Jurkat, Clone E6-1 (cell line): ENCODE data around the gene CXCL13.
"Not testable (repeated sequence)": the region's sequence is repeated elsewhere in the genome, so short reads cannot be mapped to it uniquely, and the experiment has no call there.

Source experiments
- DNase-seq: peaks from one replicate; pipeline ENCODE4 v3.0.0-alpha.2; 2011; ENCODE audit warnings: low read depth, low spot score
- H3K4me3 ChIP-seq: 2 replicates; pipeline ENCODE4 v1.5.1; 2011; ENCODE audit warnings: mild to moderate bottlenecking, low read length, control low read depth, moderate library complexity

CXCL13 gene

GRCh38 chr4:77650787-77651186 is 45.2 kb downstream of the CXCL13 start:
- no peak for DNase-seq

GRCh38 chr4:77651820-77652219 is 46.2 kb downstream of the CXCL13 start:
- no peak for DNase-seq
- no peak overlapping the region for H3K4me3 ChIP-seq

More at GRCh38 chr4:77650787-77651186, 45.2 kb downstream of the CXCL13 start:
- no peak overlapping the region for H3K4me3 ChIP-seq

- H3K4me3 ChIP-seq, result no peak overlapping the region
- no peak for DNase-seq
These were observed 46.7 kb downstream of the CXCL13 start for GRCh38 chr4:77652237-77652897.

DNA sequence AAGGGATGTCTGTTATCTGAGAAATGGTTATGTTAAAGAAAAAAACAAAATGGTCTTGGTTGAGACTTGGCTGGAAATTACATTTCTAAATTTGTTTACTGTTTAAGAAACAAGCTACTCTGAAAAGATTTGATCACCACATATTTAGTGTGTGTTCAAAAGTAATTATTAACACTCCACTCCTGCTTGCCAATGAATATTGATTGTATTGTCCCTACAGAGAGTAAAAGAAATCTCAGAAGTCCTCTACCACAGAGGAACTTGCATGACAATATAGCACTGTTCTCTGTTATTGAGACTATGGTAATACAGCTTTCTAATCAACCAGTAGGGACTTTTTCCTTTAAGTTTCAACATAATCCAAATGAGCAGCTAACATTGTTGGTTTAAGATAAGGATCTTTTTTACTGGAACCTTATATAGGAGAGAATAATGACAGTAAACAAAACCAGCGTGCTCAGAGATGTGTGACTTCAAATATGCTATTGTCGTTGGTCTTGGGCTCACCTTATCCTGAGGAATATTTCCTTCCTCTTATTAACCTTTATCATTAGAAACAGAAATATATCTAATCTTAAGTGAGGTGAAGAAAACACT is 47.6 kb downstream of the CXCL13 start:
- DNase-seq, result no peak
- no peak overlapping the region for H3K4me3 ChIP-seq

DNA sequence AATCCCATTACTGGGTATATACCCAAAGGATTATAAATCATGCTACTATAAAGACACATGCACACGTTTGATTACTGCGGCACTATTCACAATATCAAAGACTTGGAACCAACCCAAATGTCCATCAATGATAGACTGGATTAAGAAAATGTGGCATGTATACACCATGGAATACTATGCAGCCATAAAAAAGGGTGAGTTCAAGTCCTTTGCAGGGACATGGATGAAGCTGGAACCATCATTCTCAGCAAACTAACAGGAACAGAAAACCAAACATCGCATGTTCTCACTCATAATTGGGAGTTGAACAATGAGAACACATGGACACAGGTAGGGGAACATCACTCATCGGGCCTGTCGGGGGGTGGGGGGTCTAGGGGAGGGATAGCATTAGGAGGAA is 54.7 kb downstream of the CXCL13 start:
- not testable (repeated sequence) for H3K4me3 ChIP-seq

More for the DNA sequence above, 54.7 kb downstream of the CXCL13 start:
- DNase-seq, result not testable (repeated sequence)
